NCI-H345 treated with DMSO at 0.1 percent for 48 hours (cell line): Measurements from ENCODE around the gene MAU2.
"Not testable (repeated sequence)": the region's sequence is repeated elsewhere in the genome, so short reads cannot be mapped to it uniquely, and the experiment has no call there.

Source experiments
- DNase-seq: peaks from one replicate; lab custom pipeline; 2025; ENCODE audit not compliant: unreplicated experiment; lab: John Stamatoyannopoulos, UW

The MAU2 gene

DNA sequence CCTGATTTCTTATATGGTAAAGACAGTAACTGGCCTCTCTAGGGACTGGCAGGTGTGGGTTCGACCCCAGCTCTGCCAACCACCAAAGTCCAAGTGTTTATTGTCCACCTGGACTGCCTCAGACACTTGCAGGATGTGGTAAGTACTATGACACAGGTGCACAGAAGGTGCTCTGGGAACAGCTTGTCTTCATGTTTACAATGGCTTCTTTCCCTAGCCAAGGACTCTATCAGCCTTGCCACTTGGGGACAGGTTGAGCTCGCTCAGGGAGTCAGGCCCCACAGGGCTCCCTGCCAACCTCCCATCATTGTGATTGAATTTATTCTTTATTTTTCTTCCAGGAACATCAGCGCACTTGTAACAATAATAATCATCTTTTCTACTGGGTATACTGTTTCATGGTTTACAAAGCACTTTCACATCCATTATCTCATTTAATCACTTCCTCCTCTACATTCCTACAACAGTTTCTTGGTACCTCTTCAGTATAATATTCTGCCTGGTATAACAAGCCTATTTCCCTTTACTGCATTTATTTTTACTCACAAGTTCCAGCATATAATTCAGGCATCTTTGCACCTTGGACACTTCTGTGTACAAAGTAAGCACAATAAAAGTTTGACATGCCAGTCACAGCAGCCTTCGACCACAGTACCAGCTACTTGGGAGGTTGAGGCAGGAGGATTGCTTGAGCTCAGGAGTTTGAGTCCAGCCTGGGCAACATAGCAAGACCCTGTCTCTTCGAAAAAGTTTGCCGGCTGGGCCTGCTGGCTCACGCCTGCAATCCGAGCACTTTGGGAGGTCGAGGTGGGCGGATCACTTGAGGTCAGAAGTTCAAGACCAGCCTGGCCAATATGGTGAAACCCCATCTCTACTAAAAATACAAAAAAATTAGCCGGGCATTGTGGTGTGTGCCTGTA, 60.6 kb downstream of the MAU2 start:
- DNase-seq = no peak

DNA sequence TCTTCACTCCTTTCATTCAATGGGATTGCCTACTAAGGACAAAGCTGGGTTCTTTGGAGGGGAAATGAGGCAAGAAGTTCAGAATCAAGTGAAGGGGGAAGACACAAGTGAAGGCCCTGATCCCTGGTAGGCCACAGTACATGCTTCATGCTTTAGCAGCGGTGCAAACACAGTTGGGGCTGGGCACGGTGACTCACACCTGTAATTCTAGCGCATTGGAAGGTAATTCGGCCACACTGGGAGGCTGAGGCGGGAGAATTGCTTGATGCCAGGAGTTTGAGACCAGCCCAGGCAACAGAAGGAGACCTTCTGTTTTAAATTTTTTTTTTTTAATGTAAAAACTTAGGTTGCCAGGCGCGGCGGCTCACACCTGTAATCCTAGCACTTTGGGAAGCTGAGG, 61.5 kb downstream of the MAU2 start:
- no peak for DNase-seq

DNA sequence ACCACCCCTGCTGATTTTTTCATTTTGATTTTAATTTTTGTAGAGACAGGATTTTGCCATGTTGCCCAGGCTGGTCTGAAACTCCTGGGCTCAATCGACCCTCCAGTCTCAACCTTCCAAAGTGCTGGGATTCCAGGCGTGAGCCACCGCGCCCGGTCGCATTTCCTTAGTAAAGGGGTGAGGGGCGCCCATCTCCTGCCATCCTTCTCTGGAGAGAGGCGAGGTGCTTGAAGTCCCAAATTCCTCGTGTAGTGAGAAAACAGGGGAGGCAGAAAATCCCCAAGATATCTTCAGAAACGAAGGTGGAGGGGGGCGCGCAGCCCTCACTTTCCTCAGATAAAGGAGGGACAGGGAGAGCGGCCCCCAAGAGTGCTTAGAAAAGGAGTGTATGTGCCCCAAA, 63.9 kb downstream of the MAU2 start:
- no peak for DNase-seq

DNA sequence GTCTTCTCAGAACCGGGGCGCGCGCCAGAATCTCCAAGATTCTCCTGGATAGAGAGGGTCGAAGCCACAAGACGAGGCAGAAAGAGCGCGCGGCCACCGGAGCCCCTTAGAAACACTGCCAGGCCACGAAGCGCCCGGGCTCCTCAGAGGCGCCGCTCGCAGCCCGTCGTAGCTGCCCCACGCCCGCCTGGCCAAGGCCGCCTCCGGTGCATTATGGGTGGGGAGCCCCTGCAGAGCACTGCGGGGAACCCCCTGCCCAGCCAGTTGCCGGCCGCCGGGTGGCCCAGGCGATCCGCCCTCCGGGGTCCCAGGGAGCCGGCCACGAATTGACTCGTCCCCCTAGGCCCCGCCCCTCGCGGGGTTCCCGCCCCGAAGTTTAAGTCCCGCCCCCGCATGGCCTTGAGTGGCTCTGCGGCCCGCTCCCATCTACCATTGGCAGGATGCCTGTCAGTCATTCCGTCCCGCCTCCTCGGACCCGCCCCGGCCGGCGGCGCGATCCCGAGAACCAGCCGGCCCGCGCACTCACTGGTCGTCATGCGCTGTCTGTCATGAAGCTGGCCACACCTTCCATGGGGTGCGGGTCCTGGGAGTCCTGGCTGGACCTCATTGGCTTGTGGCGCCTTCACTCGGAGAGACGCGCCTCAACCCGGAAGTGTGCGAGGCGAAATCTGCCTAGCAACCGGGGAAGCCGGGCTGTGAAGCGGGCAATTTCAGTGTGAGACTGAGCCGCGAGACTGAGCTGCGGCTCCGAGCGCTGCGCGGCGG, 64.7 kb downstream of the MAU2 start:
- DNase-seq = peak; percentile 88

DNA sequence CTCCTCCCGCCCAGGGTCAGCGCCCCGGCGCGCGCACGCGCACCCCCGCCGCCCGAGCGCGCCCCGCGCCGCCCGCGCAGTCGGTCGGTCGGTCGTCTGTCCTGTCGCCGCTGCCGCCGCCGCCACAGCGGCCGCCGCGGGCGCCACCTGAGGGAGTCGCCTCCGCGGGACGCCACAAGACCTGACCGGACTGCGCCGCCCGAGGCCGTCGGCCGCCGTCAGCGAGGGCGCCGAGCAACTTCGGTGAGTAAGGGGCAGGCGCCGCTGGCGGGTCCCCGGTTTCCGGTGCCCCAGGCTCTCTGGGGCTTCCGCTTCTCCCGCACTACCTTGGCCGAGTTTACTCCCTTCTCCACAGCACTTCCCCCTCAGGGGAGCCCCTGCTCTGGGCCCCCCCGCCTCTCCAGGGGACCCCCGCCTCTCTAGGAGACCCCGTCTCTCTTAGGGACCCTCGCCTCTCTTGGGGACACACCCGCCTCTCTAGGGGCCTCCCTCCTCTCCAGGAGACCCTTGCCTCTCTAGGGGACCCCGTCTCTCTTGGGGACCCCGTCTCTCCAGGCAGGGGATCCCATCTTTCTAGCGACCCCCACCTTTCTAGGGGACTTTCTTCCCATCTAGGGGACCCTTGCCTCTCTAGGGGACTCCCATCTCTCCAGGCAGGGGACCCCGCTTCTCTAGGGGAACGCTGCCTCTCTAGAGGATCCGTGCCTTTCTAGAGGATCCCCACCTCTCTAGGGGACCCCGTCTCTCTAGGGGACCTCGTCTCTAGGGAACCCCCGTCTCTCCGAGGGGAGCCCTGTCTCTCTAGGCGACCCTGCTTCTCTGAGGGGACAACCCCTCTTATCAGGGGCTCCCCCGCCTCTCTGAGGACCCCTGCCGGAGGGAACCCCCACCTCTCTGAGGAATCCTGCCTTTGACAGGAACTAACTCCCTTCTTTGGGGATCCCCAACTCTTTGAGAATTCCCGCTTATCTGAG, 65.6 kb downstream of the MAU2 start:
- no peak for DNase-seq

DNA sequence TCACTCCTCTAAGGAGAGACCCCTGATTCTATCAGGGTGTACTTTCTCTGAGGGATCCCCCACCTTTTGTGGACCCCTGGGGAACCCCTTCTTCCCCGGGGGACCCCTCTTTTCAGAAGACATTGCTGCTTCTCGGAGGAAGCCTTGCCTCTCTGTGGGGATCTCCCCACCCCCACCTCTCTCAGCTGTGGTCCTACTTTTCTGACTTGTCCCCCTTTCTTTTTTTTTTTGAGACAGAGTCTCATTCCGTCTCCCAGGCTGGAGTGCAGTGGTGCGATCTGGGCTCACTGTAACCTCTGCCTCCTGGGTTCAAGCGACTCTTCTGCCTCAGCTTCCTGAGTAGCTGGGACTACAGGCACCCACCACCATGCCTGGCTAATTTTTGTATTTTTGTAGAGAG, 66.5 kb downstream of the MAU2 start:
- DNase-seq = no peak

DNA sequence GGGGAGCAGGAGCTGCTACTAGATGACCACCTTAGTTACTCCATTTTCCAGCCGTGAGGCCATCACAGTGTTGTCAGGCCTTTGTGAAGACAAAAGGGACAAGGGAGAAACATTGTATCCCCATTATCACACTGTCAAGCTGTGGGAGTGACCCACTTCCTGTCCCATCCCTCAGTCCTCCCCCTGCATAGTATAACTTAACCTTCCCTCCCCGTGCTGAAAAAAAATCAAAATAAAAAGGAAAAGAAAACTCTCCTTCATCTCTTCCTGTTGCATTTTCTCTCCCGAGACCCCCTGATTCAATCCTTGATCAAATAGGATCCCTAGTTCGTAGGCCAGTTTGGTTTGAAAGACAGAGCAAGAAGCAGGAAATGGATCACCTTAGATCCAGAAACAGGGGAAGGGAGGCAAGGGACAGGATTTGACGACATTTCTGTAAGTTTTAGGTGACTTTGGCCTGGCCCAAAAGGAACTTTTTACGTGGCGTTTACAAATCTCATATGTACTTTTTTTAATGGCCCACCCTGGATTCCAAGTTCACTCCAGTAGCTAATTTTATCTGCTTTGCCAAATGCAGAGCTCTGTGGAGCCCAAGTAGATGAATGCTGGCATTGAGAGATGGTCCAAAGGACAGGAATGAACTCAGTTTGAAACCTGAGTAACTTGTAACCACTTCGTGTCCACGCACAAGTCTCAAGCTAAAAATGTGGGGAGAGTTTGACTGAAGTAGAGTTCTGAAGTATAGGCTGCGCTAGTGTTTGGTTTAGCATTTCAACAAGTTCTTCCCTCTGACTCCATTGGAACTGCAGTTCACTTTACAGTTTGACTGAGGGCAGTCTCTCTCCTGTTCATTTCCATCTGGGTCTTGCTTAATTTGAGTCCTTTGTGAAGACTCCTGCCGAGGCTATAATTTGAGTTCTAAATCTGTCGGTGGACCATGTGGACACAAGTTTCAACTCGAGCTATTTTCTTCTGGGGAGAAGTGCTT, 68.2 kb downstream of the MAU2 start:
- no peak for DNase-seq

DNA sequence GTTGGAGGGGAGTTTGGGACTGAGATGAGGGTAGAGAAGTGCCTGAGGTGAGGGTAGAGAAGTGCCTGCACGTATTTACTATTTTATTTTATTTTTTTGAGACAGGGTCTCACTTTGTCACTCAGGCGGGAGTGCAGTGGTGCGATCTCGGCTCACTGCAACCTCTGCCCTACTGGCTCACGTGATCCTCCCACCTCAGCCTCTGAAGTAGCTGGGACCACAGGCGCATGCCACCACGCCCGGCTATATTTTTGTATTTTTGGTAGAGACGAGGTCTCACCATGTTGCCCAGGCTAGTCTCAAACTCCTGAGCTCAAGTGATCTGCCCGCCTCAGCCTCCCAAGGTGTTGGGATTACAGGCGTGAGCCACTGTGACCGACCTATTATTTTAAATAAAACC, 69.1 kb downstream of the MAU2 start:
- DNase-seq = not testable (repeated sequence)

DNA sequence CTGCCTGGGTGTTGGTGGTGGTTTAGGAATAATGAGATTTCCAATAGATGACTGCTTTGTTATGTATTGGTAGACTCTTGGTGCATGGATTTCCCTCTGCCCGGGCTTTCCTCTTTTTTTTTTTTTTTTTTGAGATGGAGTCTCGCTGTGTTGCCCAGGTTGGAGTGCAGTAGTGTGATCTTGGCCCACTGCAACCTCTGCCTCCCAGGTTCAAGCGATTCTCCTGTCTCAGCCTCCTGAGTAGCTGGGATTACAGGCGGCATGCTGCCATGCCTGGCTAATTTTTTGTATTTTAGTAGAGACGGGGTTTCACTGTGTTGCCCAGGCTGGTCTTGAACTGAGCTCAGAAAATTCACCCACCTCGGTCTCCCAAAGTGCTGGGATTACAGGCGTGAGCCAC, 73.7 kb downstream of the MAU2 start:
- DNase-seq = not testable (repeated sequence)

DNA sequence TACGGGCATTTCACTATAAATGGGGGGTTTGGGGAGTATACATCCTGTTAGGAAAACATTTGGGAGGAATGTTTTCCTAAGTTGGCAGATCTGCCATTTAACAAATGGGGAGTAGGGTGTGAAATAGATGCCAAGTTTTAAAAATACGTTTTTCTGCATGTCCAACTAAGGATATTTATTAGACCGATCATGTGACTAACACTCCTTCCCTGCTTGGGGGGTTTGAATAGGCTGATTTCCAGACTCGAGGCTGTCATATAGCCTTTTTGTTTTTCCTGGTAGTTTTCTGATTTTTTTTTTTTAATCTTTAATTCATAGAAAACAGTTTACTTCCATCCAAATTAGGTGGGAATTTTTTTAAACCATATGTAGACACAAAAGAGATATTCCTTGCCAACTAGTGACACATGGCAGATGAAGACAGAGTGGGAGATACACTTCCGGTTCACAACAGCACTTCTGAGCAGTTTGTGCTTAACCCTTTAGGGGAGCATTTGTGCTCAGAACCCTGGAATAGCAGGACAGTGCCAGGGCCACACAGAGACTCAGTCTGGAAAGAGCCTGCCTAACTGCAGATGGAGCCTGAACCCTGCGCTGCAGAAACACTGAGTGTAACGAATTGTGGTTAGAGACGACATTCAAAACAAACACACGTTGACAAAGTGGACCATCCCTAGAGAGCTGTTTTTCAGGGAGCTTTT, 79.3 kb downstream of the MAU2 start:
- no peak for DNase-seq

DNA sequence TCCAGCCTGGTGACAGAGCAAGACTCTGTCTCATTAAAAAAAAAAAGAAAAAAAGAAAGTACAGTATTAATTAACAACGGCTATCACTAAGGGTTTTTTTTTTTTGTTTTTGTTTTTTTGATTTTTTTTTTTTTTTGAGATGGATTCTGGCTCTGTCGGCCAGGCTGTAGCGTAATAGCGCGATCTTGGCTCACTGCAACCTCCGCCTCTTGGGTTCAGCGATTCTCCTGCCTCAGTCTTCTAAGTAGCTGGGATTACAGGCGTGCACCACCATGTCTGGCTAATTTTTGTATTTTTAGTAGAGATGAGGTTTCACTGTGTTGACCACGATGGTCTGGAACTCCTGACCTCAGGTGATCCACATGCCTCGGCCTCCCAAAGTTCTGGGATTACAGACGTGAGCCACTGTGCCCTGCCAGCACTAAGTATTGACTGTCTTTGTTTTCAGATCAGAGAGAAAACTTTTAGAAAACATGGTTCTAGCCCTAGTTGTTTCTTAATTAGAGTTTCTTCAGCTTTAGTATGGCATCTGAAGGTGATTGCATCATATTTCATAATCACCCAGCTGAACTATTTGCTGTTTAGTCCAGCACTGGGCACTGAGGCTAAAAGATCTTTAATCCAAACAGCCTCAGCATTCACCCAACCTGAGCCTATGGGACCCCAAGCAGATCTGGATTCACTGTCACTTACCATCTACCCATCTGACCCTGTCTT, 82.2 kb downstream of the MAU2 start:
- DNase-seq = no peak

DNA sequence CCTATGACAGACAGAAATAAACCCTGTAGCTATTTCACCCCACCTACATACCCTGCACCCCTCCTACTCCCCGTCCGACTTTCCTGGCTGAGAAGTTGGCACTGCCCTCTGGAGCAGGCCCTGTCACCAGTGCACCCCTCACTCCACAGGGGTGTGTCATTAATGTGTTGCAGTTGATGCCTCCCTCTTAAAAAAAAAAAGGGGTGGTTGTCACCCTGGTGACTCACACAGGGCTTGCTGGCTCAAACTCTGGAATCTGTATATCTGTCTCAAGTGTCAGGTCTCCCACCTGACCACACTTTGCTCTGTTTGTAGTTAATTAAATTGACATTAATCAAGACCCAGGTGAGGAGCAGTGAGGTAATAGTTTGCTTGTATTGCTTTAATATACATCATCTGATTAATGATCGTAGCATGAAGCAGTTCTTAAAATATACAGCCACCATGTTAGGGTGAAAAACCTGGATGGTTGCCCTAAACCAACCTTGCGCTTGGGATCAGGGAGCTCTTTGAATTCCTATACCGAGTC, 82.8 kb downstream of the MAU2 start:
- DNase-seq = no peak

DNA sequence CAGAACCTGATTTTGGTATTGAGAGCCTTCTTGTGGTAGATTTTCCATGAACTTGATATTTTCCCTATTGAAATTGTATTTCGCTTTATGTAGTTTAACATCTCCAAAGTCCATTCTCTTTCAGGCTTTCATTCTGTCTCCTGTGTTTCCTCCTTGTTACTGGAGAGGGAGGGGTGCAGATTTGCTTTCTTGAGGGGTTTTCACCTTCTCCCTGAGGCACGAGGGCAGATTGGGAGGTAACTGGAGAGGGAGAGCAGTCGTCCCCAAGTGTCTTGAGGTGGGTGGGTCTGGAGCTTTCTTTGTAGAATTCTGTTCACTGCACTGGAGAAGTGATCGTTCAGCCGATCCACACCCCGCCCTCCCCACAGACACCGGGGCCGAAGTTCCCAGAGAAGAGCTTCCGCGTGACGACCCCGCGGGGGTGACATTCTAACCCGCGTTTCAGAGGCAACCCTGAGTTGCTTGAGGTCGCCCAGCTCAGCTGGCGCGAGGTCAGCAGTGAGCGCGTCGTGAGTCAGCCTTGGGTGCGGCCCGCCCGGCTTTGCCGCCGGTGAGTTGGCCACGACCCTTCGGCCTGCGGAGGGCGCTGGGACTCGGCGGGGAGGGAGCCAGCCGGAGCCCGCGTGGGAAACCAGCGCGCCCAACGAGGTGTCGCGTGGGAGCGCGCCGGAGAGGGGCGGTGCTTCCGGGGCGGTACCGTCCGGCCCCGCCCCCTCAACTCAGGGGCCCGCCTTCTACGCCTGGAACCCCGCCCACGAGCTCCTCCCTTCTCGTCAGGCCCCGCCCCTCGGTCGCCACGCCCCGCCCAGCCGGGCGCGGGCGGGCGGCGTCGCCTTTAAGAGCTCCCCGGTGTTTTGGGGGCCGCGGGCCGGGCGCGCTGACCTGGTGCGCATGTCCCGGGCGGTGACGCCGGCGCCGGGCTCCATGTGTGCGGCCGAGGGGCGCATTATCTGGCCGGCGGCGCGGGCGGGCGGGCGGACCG, 84.5 kb downstream of the MAU2 start, which contains the start of gene GATAD2A:
GATAD2A (plus strand) TSS at position 797 of the 982 bp plus-strand sequence. CDS start 59,671 bp downstream, outside the sequence.
- peak; percentile 22 for DNase-seq

DNA sequence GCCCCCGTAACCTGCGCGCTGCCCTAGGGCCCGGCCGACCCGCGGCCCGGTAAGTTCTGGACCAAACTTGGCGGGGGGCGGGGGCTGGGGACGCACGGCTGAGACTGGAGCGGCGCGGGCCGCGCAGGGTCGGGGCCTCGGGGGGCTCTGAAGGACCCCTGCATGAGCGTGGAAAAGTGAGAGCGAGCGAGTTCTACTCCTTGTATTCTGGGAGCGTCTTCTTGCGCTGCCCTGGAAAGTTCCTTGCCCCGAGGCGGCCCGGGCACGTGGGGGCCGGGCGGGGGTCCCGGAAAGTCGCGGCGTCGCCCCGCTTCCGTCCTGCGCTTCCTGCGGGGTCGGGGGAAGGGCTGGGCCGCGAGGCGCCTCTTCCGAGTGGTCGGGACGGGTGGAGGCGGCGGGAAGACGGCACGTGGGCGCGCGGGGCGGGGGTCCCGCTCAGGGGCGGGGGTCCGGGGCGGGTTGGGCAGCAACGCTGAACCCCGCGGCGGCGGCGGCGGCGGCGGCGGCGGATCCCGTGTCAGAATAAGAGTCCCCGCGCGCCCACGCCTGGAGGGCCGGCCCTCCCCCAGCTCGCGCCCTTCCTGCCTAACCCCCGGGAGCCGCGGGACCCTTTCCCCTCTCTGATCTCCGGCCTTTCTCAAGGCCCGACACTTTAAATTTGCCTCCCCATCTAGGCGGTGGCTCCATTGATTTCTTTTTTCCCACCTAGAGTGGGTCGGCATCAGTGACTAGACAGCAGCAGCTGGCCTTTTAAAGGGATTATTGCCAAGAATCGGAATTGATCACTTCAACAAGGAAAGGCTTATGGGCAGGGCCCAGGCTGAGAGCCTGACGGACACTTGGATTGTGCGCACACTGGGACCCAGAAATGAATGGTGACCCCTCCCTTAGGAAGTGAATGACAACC, 85.6 kb downstream of the MAU2 start:
- DNase-seq = no peak

DNA sequence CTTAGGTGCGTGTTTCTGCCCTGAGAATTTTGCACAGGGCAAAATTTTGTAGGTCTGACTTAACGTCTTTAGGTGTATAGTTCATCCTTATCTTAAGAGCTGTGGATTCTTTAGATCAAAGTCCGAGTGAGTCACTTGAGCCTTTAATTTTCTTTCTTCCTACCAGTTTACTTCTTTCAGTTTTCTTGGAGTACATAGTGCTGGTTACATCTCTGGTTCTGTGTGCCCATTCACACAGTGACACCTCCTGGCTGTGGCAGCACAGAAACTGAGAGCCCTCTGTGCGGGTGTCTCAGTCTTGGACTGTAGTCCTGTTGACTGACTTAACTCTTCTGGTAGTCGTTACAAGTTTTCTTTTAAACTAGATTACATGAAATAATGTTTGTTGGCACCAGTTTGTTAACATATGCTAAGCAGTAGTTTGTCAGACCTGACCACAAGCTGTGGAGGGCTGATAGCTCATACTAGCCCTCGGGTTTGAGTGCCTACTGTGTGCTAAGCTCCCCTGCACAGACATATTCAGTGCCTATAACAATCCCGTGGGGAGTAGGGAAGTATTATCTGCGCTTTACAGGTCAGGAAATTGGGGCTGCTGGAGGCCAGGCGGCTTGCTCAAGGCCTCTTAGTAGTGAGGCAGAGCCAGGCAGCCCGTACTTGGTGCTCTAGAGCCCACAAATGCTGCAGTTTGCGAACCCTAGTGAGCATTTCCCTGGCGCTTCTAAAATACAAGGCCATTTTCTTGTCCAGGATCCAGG, 86.4 kb downstream of the MAU2 start:
- no peak for DNase-seq

DNA sequence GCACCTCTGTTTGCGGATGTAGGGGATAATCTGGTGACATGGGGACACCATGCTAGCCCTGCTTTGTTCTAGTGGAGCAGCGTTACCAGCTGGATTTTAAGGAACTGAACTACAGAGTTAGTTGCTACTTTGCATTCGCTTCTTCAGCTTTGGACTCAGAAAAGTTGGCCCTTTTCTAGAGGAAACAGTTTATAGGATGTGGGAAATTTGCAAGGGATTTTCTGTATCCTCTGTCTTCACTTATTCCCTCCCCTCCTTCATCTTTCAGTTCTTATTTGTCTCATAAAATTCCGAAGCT, 87.0 kb downstream of the MAU2 start:
- DNase-seq = no peak
